ENCODE results near the gene ZNF639. TPM values are rescaled to one million over a fixed set of nuclear protein-coding genes. Genes with fewer than 3 reads are reported as not detected.
"Not testable (repeated sequence)": the region's sequence is repeated elsewhere in the genome, so short reads cannot be mapped to it uniquely, and the experiment has no call there.

ZNF639 gene
- total and polyA plus RNA-seq, 10 of the 15 experiments (the other 5 are each of a cell fraction or from before 2014, with no cell fraction given), result 16.3 to 61.2 (median 35.3) TPM

DNA sequence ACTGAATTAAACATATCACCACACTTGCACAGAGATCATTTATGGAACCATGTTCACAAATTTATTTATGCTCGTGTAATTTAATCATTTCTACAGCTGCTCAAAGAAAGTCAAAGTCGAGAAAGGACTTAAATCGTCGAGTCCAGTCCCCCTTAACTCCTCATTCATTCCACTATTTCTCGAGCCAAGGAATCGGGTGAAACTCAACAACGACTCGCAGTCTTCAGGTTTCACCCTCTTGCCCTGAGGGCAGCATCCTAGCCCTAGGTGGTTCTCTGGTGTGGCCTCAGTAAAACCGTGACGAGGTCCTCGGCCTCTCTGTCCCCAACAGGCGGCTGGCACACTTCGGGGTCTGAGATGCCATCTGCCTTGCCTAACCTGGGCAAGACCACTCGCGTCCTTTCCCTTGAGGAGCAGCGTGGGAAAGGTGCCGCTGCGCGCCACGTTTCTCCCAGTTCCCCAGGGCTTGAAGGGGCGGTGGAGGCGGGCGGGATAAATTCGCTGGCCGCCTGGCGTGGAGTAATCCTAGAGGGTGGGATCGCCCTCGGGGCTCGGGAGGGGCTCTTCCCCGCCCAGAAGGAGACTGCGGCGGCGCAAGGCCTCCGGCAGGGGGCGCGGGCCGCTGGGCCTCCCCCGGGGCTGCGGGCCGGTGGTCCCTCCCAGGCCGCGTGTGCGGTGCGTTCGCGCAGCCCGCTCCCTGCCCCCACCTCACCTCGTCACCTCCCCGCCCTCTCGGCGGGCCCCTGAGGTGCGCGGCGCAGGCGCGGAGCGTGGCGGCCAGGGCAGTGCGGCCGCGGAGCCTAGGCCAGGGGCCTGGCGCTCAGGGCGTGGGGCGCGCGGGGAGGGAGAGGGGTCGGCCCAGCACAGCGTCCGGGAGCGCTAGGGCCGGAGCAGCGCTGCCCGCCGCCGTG is at the start of gene ZNF639 (continued):
- TF ChIP-seq ASH2L (IDR thresholded peaks at IDR 0.05; ENCODE audit: borderline replicate concordance, low read depth) (no peak), SMC3 (IDR thresholded peaks at IDR 0.05; ENCODE audit: borderline replicate concordance, low read length) (peak; percentile 64), TARDBP (IDR thresholded peaks at IDR 0.05; ENCODE audit: borderline replicate concordance) (peak; percentile 79; the same call in 1 of the 2 replicates), ZSCAN29 (IDR thresholded peaks at IDR 0.05) (peak; percentile 77; the same call in 1 of the 2 replicates), FOXM1 (IDR thresholded peaks at IDR 0.05; ENCODE audit: low read depth, low read length) (no peak), SMARCA5 (IDR thresholded peaks at IDR 0.05) (peak; percentile 92), RCOR1 (conservative IDR thresholded peaks at IDR 0.05; ENCODE audit: low read depth, low read length) (no peak), NR2F1 (conservative IDR thresholded peaks at IDR 0.05) (peak; percentile 90)
- TF ChIP-seq, protein P1, sequence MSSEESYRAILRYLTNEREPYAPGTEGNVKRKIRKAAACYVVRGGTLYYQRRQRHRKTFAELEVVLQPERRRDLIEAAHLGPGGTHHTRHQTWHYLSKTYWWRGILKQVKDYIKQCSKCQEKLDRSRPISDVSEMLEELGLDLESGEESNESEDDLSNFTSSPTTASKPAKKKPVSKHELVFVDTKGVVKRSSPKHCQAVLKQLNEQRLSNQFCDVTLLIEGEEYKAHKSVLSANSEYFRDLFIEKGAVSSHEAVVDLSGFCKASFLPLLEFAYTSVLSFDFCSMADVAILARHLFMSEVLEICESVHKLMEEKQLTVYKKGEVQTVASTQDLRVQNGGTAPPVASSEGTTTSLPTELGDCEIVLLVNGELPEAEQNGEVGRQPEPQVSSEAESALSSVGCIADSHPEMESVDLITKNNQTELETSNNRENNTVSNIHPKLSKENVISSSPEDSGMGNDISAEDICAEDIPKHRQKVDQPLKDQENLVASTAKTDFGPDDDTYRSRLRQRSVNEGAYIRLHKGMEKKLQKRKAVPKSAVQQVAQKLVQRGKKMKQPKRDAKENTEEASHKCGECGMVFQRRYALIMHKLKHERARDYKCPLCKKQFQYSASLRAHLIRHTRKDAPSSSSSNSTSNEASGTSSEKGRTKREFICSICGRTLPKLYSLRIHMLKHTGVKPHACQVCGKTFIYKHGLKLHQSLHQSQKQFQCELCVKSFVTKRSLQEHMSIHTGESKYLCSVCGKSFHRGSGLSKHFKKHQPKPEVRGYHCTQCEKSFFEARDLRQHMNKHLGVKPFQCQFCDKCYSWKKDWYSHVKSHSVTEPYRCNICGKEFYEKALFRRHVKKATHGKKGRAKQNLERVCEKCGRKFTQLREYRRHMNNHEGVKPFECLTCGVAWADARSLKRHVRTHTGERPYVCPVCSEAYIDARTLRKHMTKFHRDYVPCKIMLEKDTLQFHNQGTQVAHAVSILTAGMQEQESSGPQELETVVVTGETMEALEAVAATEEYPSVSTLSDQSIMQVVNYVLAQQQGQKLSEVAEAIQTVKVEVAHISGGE (CRISPR knock-in tag; IDR thresholded peaks at IDR 0.05), result no peak

DNA sequence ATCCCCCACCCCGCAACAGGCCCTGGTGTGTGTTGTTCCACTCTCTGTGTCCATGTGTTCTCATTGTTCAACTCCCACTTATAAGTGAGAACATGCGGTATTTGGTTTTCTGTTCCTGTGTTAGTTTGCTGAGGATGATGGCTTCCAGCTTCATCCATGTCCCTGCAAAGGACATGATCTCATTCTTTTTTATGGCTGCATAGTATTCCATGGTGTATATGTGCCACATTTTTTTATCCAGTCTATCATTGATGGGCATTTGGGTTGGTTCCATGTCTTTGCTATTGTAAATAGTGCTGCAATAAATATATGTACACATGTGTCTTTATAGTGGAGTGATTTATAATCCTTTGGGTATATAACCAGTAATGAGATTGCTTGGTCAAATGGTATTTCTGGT is 48.4 kb upstream of the ZNF639 start:
- RAD21 ChIA-PET (ENCODE audit: unreplicated experiment); in situ Hi-C loops (cut with MboI); H3K27me3 ChIP-seq (replicated peaks in 1 of 2; ENCODE audit: control insufficient read depth in 2 of 2, insufficient read depth in 2 of 2, low read length in 1 of 2); H3K9ac ChIP-seq (ENCODE audit: control insufficient read depth, insufficient read depth, low read length); FAIRE-seq; H3K9me3 ChIP-seq (replicated peaks; ENCODE audit: control insufficient read depth, insufficient read depth, low read length); H3K4me2 ChIP-seq (ENCODE audit: control insufficient read depth, insufficient read depth); H3K4me1 ChIP-seq (ENCODE audit: control insufficient read depth, insufficient read depth, low read length); intact Hi-C loops (cut with micrococcal nuclease; ENCODE audit: unreplicated experiment); CTCF ChIA-PET; H2AFZ ChIP-seq (ENCODE audit: control insufficient read depth, low read depth, low read length); H3K36me3 ChIP-seq (ENCODE audit: control insufficient read depth in 2 of 2, insufficient read depth in 2 of 2, low read length in 1 of 2); H3K79me2 ChIP-seq (ENCODE audit: control insufficient read depth, insufficient read depth, low read length); ATAC-seq; H3K4me3 ChIP-seq; DNase-seq (ENCODE audit: low read depth, low spot score); BruUV-seq (replicated peaks); H3K27ac ChIP-seq (ENCODE audit: control insufficient read depth, insufficient read depth); H4K20me1 ChIP-seq (ENCODE audit: control insufficient read depth, insufficient read depth): not testable (repeated sequence)
- POLR2A ChIA-PET, result interaction anchor here (0.6 kb wide), 1 partner anchor 20 kb away, joined by 3 read pairs; no protein-coding TSS in a partner anchor
- WGBS (ENCODE audit: insufficient coverage, insufficient replicate concordance, low lambda C conversion rate, missing lambda C conversion rate), result 90% methylated on average over 1 of the region's 2 CpGs
- SMC1A ChIA-PET (ENCODE audit: uncharacterized antibody, unreplicated experiment), result interaction anchor here (2.2 kb wide), 1 partner anchor 12 kb away, joined by 6 read pairs; no protein-coding TSS in a partner anchor

Data from GM12878 (cell line).